ENCODE results near the gene TASP1.

TASP1 gene

DNA sequence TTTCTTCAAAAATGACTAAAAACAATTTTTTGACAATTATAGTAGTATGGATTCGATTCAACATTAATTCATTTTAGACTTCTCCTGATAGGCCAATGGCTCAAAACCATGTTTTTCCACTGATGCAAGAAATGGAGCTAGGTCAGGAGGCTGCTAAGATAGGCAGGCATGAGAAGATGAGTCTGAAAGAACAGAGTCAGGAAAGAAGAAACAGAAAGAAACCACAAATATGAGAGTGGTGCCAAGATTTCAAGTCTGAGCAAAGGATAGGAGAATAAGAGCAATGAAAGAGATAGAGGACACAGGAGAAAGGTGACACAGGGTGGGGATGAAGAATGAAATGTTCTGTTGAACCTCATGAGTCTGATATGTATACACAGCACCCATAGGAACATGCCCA, 112.2 kb downstream of the TASP1 start:
- Histone ChIP-seq H3K9ac (ENCODE audit: low read length) (no peak overlapping the region), H3K27ac (ENCODE audit: low read depth, low read length) (no peak overlapping the region), H4K20me1 (ENCODE audit: low read depth, low read length) (no peaks in the 10 kb centered on the region), H3K79me2 (ENCODE audit: insufficient read depth, low read length) (no peaks in the 10 kb centered on the region), H3F3A (ENCODE audit: insufficient read depth) (no peaks in the 10 kb centered on the region), H3K36me3 (ENCODE audit: low read length) (no peaks in the 10 kb centered on the region), H3K27me3 (ENCODE audit: low read length) (no peaks in the 10 kb centered on the region), H2AFZ (ENCODE audit: low read depth, low read length, severe bottlenecking) (no peak overlapping the region), H3K9me3 (ENCODE audit: insufficient read depth, low read length) (no peaks in the 10 kb centered on the region), H3K4me2 (ENCODE audit: low read depth, low read length, poor library complexity, severe bottlenecking) (no peak overlapping the region), H3K4me3 (ENCODE audit: insufficient read depth, low read length, poor library complexity, severe bottlenecking) (no peak overlapping the region), H3K9me2 (replicated peaks; ENCODE audit: insufficient read depth, low read length) (no peaks in the 10 kb centered on the region)
- no peak for TF ChIP-seq EZH2phosphoT487 (conservative IDR thresholded peaks at IDR 0.05; ENCODE audit: low read length)
- TF ChIP-seq, protein P1, sequence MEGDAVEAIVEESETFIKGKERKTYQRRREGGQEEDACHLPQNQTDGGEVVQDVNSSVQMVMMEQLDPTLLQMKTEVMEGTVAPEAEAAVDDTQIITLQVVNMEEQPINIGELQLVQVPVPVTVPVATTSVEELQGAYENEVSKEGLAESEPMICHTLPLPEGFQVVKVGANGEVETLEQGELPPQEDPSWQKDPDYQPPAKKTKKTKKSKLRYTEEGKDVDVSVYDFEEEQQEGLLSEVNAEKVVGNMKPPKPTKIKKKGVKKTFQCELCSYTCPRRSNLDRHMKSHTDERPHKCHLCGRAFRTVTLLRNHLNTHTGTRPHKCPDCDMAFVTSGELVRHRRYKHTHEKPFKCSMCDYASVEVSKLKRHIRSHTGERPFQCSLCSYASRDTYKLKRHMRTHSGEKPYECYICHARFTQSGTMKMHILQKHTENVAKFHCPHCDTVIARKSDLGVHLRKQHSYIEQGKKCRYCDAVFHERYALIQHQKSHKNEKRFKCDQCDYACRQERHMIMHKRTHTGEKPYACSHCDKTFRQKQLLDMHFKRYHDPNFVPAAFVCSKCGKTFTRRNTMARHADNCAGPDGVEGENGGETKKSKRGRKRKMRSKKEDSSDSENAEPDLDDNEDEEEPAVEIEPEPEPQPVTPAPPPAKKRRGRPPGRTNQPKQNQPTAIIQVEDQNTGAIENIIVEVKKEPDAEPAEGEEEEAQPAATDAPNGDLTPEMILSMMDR (IDR thresholded peaks at IDR 0.05; ENCODE audit: insufficient read depth, low read length, poor library complexity, severe bottlenecking) = no peak

DNA sequence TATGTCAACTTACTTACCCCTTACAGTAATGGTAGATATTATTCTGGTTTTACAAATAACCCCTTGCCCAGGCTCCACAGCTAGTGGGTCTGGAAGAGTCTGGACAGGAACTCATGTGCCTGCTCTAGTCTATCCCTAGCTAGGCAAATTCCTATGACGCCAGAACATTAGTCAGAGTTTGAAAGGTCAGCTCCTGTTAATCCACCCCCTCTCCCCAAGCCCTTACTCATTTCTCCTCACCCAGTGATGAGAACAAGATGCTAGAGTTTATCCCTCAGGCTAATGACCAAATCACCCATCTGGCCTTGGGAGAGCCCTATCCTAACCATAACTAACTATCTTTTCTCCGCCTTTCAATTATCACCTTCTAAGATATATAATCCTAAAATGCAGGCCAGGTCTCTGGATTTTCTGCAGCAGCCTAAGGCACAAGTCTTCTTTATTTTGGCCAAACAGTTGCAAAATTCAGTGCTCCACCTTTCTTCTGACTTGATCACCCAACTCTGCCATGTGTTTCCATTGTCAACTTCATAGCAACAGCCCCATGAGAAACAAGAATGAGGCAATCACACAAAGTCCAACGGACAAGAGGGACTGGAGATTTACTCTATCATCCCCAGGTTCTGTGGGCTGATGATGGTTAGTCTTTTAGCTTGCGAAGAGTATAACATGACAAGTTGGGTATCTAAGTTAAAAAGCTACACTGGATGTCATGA, 113.3 kb downstream of the TASP1 start:
- H3K9me3 ChIP-seq (ENCODE audit: insufficient read depth, low read length) = no peaks in the 10 kb centered on the region
- no peaks in the 10 kb centered on the region for H3K79me2 ChIP-seq (ENCODE audit: insufficient read depth, low read length)
- no peak for TF ChIP-seq EZH2phosphoT487 (conservative IDR thresholded peaks at IDR 0.05; ENCODE audit: low read length)
- TF ChIP-seq, protein P1 (IDR thresholded peaks at IDR 0.05; ENCODE audit: insufficient read depth, low read length, poor library complexity, severe bottlenecking) = no peak
- no peak overlapping the region for H3K27ac ChIP-seq (ENCODE audit: low read depth, low read length)
- no peak overlapping the region for H2AFZ ChIP-seq (ENCODE audit: low read depth, low read length, severe bottlenecking)
- no peaks in the 10 kb centered on the region for H3K36me3 ChIP-seq (ENCODE audit: low read length)
- H3K9ac ChIP-seq (ENCODE audit: low read length) = no peak overlapping the region
- H3K27me3 ChIP-seq (ENCODE audit: low read length) = no peaks in the 10 kb centered on the region
- no peak overlapping the region for H3K4me2 ChIP-seq (ENCODE audit: low read depth, low read length, poor library complexity, severe bottlenecking)
- no peaks in the 10 kb centered on the region for H3F3A ChIP-seq (ENCODE audit: insufficient read depth)
- no peak overlapping the region for H3K4me3 ChIP-seq (ENCODE audit: insufficient read depth, low read length, poor library complexity, severe bottlenecking)
- H4K20me1 ChIP-seq (ENCODE audit: low read depth, low read length) = no peaks in the 10 kb centered on the region
- no peaks in the 10 kb centered on the region for H3K9me2 ChIP-seq (replicated peaks; ENCODE audit: insufficient read depth, low read length)

DNA sequence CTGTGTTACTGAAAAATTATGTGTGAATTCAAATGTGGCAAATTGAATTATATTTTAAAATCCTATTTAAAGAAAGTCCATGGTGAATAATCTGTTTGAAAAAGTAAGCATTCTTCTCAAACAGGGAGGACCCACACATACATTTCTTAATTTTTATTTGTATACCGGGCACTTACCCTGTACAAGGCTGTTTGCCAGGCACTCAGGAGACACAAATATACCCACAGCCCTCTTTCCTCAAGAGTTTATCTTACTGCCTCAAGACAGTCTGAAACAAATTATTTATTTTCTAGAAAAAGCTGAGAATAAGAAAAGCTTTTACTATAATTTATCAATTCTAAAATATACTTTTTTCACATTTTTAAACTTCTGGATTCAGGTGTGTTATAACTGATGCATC, 114.4 kb downstream of the TASP1 start:
- H3F3A ChIP-seq (ENCODE audit: insufficient read depth) = no peaks in the 10 kb centered on the region
- H3K36me3 ChIP-seq (ENCODE audit: low read length) = no peaks in the 10 kb centered on the region
- no peak overlapping the region for H3K4me2 ChIP-seq (ENCODE audit: low read depth, low read length, poor library complexity, severe bottlenecking)
- H3K27me3 ChIP-seq (ENCODE audit: low read length) = no peaks in the 10 kb centered on the region
- no peak overlapping the region for H3K9ac ChIP-seq (ENCODE audit: low read length)
- H3K4me3 ChIP-seq (ENCODE audit: insufficient read depth, low read length, poor library complexity, severe bottlenecking) = no peak overlapping the region
- TF ChIP-seq, protein P1 (IDR thresholded peaks at IDR 0.05; ENCODE audit: insufficient read depth, low read length, poor library complexity, severe bottlenecking) = no peak
- TF ChIP-seq EZH2phosphoT487 (conservative IDR thresholded peaks at IDR 0.05; ENCODE audit: low read length) = no peak
- H4K20me1 ChIP-seq (ENCODE audit: low read depth, low read length) = no peaks in the 10 kb centered on the region
- H3K9me2 ChIP-seq (replicated peaks; ENCODE audit: insufficient read depth, low read length) = no peaks in the 10 kb centered on the region
- H3K27ac ChIP-seq (ENCODE audit: low read depth, low read length) = no peak overlapping the region
- H3K79me2 ChIP-seq (ENCODE audit: insufficient read depth, low read length) = no peaks in the 10 kb centered on the region
- H3K9me3 ChIP-seq (ENCODE audit: insufficient read depth, low read length) = no peaks in the 10 kb centered on the region
- H2AFZ ChIP-seq (ENCODE audit: low read depth, low read length, severe bottlenecking) = no peak overlapping the region
